CD14-positive monocyte (primary cell): Measurements from ENCODE around the gene SLC2A1. TPM values are rescaled to one million over a fixed set of nuclear protein-coding genes. Genes with fewer than 3 reads are reported as not detected.
A peak's percentile ranks its signal among the peaks of the same experiment; 100 is the strongest.

ENCODE experiments used
- DNase-seq, 3 donors: peaks; one replicate each; pipeline ENCODE4 v3.0.0-alpha.2; 2011 to 2022
- H2AFZ ChIP-seq: 2 replicates; pipeline ENCODE4 v1.6.0; 2012; ENCODE audit warnings: mild to moderate bottlenecking, low read depth, low read length, inconsistent platforms; ENCODE audit not compliant: insufficient read depth, poor library complexity, severe bottlenecking
- H3K27ac ChIP-seq, 2 donors: 1 replicate in 1 of 2; 2 replicates in 1 of 2; pipeline ENCODE4 v1.5.1; 2012 to 2013; ENCODE audit warnings: low read length in 2 of 2, control low read depth in 1 of 2, inconsistent platforms in 1 of 2, low read depth in 1 of 2, mild to moderate bottlenecking in 1 of 2
- H3K27me3 ChIP-seq, 2 donors: one replicate each; pipeline versions ENCODE4 v1.6.0 to v1.6.1; 2011 to 2013; ENCODE audit warnings: low read length in 2 of 2; ENCODE audit not compliant: control insufficient read depth in 2 of 2, insufficient read depth in 2 of 2
- H3K36me3 ChIP-seq, 2 donors: replicated peaks in 1 of 2; 1 replicate in 1 of 2; 2 replicates in 1 of 2; pipeline versions ENCODE4 v1.5.1 to v1.6.1; 2012 to 2013; ENCODE audit warnings: low read length in 2 of 2, control low read depth in 1 of 2, inconsistent platforms in 1 of 2, mild to moderate bottlenecking in 1 of 2; ENCODE audit not compliant: insufficient read depth in 2 of 2, control insufficient read depth in 1 of 2
- H3K4me1 ChIP-seq, 2 donors: 1 replicate in 1 of 2; 2 replicates in 1 of 2; pipeline versions ENCODE4 v1.5.1 to v1.6.1; 2012 to 2013; ENCODE audit warnings: low read length in 2 of 2, control low read depth in 1 of 2, inconsistent platforms in 1 of 2, mild to moderate bottlenecking in 1 of 2, moderate library complexity in 1 of 2; ENCODE audit not compliant: insufficient read depth in 2 of 2, control insufficient read depth in 1 of 2
- H3K4me2 ChIP-seq: replicated peaks from 2 replicates; pipeline ENCODE3; 2012; ENCODE audit warnings: low read length, moderate library complexity, mild to moderate bottlenecking; ENCODE audit not compliant: poor library complexity, severe bottlenecking; ENCODE audit errors: extremely low read depth
- H3K4me3 ChIP-seq, 3 experiments: fragments of 200-600 bp in 1 of 3; sonication (generic) in 1 of 3; replicated peaks in 1 of 3; 1 replicate in 2 of 3; 2 replicates in 1 of 3; pipeline ENCODE4 v1.5.1; 2011 to 2013; ENCODE audit warnings: low read length in 3 of 3, mild to moderate bottlenecking in 3 of 3, control low read depth in 2 of 3, low read depth in 2 of 3, inconsistent platforms in 1 of 3, moderate library complexity in 1 of 3
- H3K79me2 ChIP-seq: 2 replicates; pipeline ENCODE4 v1.6.0; 2012; ENCODE audit warnings: mild to moderate bottlenecking, control low read depth, inconsistent platforms, low read length, moderate library complexity; ENCODE audit not compliant: insufficient read depth
- H3K9ac ChIP-seq: 2 replicates; pipeline ENCODE4 v1.6.0; 2017; ENCODE audit warnings: low read length, mild to moderate bottlenecking; ENCODE audit not compliant: insufficient read depth, poor library complexity, severe bottlenecking
- H3K9me3 ChIP-seq, 2 donors: replicated peaks in 1 of 2; 1 replicate in 1 of 2; 2 replicates in 1 of 2; pipeline versions ENCODE4 v1.5.1 to v1.6.1; 2012 to 2013; ENCODE audit warnings: low read length in 2 of 2, control low read depth in 1 of 2; ENCODE audit not compliant: control insufficient read depth in 1 of 2, insufficient read depth in 1 of 2
- H4K20me1 ChIP-seq: 2 replicates; pipeline ENCODE4 v1.6.0; 2012; ENCODE audit warnings: mild to moderate bottlenecking, low read length, control low read depth, moderate library complexity; ENCODE audit not compliant: insufficient read depth
- H3K27ac Mint-ChIP-seq, 7 donors: one replicate each; pipeline ENCODE4 v1.8.0; 2020; ENCODE audit warnings: mild to moderate bottlenecking in 7 of 7, mixed read lengths in 7 of 7, moderate library complexity in 6 of 7, inconsistent platforms in 2 of 7
- H3K27me3 Mint-ChIP-seq, 3 donors: one replicate each; pipeline ENCODE4 v1.8.0; 2021 to 2022; ENCODE audit warnings: low read depth in 3 of 3, mild to moderate bottlenecking in 3 of 3, mixed read lengths in 3 of 3, moderate library complexity in 3 of 3, inconsistent platforms in 1 of 3
- H3K36me3 Mint-ChIP-seq, 2 donors: one replicate each; pipeline ENCODE4 v1.8.0; 2020; ENCODE audit warnings: mixed read lengths in 2 of 2, inconsistent platforms in 1 of 2, mild to moderate bottlenecking in 1 of 2
- H3K4me1 Mint-ChIP-seq: one replicate; pipeline ENCODE4 v1.8.0; 2020; ENCODE audit warnings: mild to moderate bottlenecking, mixed read lengths
- H3K4me3 Mint-ChIP-seq, 2 donors: one replicate each; pipeline ENCODE4 v1.8.0; 2020; ENCODE audit warnings: mild to moderate bottlenecking in 2 of 2, mixed read lengths in 2 of 2, moderate library complexity in 1 of 2
- H3K9me3 Mint-ChIP-seq, 7 donors: one replicate each; pipeline ENCODE4 v1.8.0; 2020 to 2022; ENCODE audit warnings: mixed read lengths in 7 of 7, mild to moderate bottlenecking in 6 of 7, moderate library complexity in 6 of 7, inconsistent platforms in 2 of 7
- CTCF ChIP-seq: fragments of 200-600 bp; IDR thresholded peaks from one replicate; pipeline ENCODE4 v1.8.0; 2022; ENCODE audit warnings: antibody characterized with exemption, mild to moderate bottlenecking
- WGBS: methylation state at CpG from one replicate; pipeline ENCODE4 v1.1.5; 2013; ENCODE audit warnings: missing lambda C conversion rate; ENCODE audit not compliant: insufficient coverage; 5-methylcytosine and 5-hydroxymethylcytosine counted together
- intact Hi-C, 2 donors: fragments of 100-400 bp; cut with micrococcal nuclease; formaldehyde crosslinking; loops; one replicate each; pipeline versions ENCODE4 v1.15.0 to v1.15.1; 2023
- polyA plus RNA-seq, 3 donors: library from polyadenylated mRNA; depleted of rRNA in 1 of 3; unstranded in 2 of 3; stranded (reverse) in 1 of 3; fragments of 300-500 nt in 2 of 3; fragments of >200 nt in 1 of 3; fragmentation: Illumina TruSeq in 2 of 3; gene quantifications; 1 replicate in 2 of 3; 2 replicates in 1 of 3; pipeline ENCODE4 v1.2.3, GENCODE V29; 2012 to 2021

SLC2A1 gene
- polyA plus RNA-seq, 3 donors = 0.56 to 5.0 (median 0.71) TPM

GRCh38 chr1:42944246-42944928 is 14.3 kb downstream of the SLC2A1 start:
- Histone ChIP-seq H3K4me1 (peaks cover 52 to 60% of the 10 kb centered on the region in 2 donors), H3K4me2 (peak overlapping the region; percentile 48), H3K9ac (no peak overlapping the region), H3K36me3 (no peaks in the 10 kb centered on the region), H3K27ac (peak overlapping the region; percentile 54 to 78), H3K27me3 (no peaks in the 10 kb centered on the region), H2AFZ (peak overlapping the region; percentile 62), H3K9me3 (no peaks in the 10 kb centered on the region), H4K20me1 (no peaks in the 10 kb centered on the region), H3K79me2 (peaks cover 4% of the 10 kb centered on the region), H3K4me3 (peak overlapping the region in 1 of 3 experiments; percentile 38)
- Mint-ChIP-seq H3K9me3 (peaks cover 0 to 7% (median 0%) of the 10 kb centered on the region in 7 donors), H3K4me3 (peak overlapping the region; percentile 37 to 63), H3K36me3 (peaks cover 4 to 15% of the 10 kb centered on the region in 2 donors), H3K4me1 (peaks cover 63% of the 10 kb centered on the region), H3K27me3 (peaks cover 0 to 9% (median 5%) of the 10 kb centered on the region in 3 donors), H3K27ac (peak overlapping the region; percentile 68 to 90 (median 80))
- 3% methylated on average over 6 of the region's 9 CpGs for WGBS
- intact Hi-C loops = loop anchor here (2.0 to 5.0 kb wide), 2 partner anchors 14 to 33 kb away; partner anchors contain the start of gene SLC2A1 (in 1 of the 2)
- TF ChIP-seq CTCF = no peak
- DNase-seq = peak in 2 of 3 donors; percentile 55 to 69

- WGBS = 67% methylated on average over 2 of the region's 6 CpGs
- Histone ChIP-seq H3K9ac (no peak overlapping the region), H4K20me1 (no peaks in the 10 kb centered on the region), H2AFZ (peak overlapping the region; percentile 62), H3K9me3 (no peaks in the 10 kb centered on the region), H3K27me3 (no peaks in the 10 kb centered on the region), H3K4me2 (peak overlapping the region; percentile 48), H3K27ac (peak overlapping the region; percentile 54 to 78), H3K4me1 (peaks cover 58 to 62% of the 10 kb centered on the region in 2 donors), H3K79me2 (peaks cover 4% of the 10 kb centered on the region), H3K36me3 (no peaks in the 10 kb centered on the region), H3K4me3 (peak overlapping the region in 1 of 3 experiments; percentile 38)
- Mint-ChIP-seq H3K27me3 (peaks cover 0 to 9% (median 5%) of the 10 kb centered on the region in 3 donors), H3K36me3 (peaks cover 4 to 15% of the 10 kb centered on the region in 2 donors), H3K4me3 (peak overlapping the region in 1 of 2 donors; percentile 55), H3K4me1 (peaks cover 66% of the 10 kb centered on the region), H3K27ac (peak overlapping the region in 5 of 7 donors; percentile 68 to 90 (median 81)), H3K9me3 (peaks cover 0 to 6% (median 0%) of the 10 kb centered on the region in 7 donors)
- no peak for TF ChIP-seq CTCF
- DNase-seq = no peak
- intact Hi-C loops = loop anchor here (2.0 to 5.0 kb wide), 2 partner anchors 15 to 34 kb away; partner anchors contain the start of gene SLC2A1 (in 1 of the 2)
These were observed 14.9 kb downstream of the SLC2A1 start for GRCh38 chr1:42943728-42944127.
